Loucy (cell line): Measurements from ENCODE around the gene NLRP4.

ENCODE experiments used
- H2AFZ ChIP-seq: fragments of 200-600 bp; sonication (generic); 2 replicates; pipeline ENCODE4 v1.6.0; 2016; ENCODE audit warnings: antibody characterized with exemption, mild to moderate bottlenecking, low read length, moderate library complexity
- H3F3A ChIP-seq: fragments of 200-600 bp; 2 replicates; pipeline ENCODE4 v1.6.0; 2016; ENCODE audit warnings: antibody characterized with exemption, low read depth, mild to moderate bottlenecking
- H3K27me3 ChIP-seq: fragments of 200-600 bp; sonication (generic); 2 replicates; pipeline ENCODE4 v1.6.1; 2014; ENCODE audit warnings: low read length, mild to moderate bottlenecking; ENCODE audit not compliant: insufficient read depth, poor library complexity, severe bottlenecking
- H3K36me3 ChIP-seq: fragments of 200-600 bp; sonication (generic); 2 replicates; pipeline ENCODE4 v1.6.1; 2016; ENCODE audit warnings: low read length; ENCODE audit not compliant: insufficient read depth
- H3K4me1 ChIP-seq: fragments of 200-600 bp; sonication (generic); 2 replicates; pipeline ENCODE4 v1.5.1; 2014; ENCODE audit warnings: low read length, mild to moderate bottlenecking; ENCODE audit not compliant: insufficient read depth, poor library complexity, severe bottlenecking
- H3K4me2 ChIP-seq: fragments of 200-600 bp; sonication (generic); 2 replicates; pipeline ENCODE4 v1.6.0; 2014; ENCODE audit warnings: antibody characterized with exemption, low read length, low read depth, mild to moderate bottlenecking; ENCODE audit not compliant: poor library complexity, severe bottlenecking
- H3K4me3 ChIP-seq: fragments of 200-600 bp; sonication (generic); 2 replicates; pipeline ENCODE4 v1.5.1; 2014; ENCODE audit warnings: low read length, mild to moderate bottlenecking, mixed read lengths; ENCODE audit not compliant: poor library complexity, severe bottlenecking
- H3K79me2 ChIP-seq: fragments of 200-600 bp; sonication (generic); 2 replicates; pipeline ENCODE4 v1.6.1; 2014; ENCODE audit warnings: low read length; ENCODE audit not compliant: insufficient read depth
- H3K9ac ChIP-seq: fragments of 200-600 bp; sonication (generic); 2 replicates; pipeline ENCODE4 v1.6.0; 2014; ENCODE audit warnings: mild to moderate bottlenecking, low read depth, low read length, moderate library complexity; ENCODE audit not compliant: poor library complexity, severe bottlenecking
- H3K9me2 ChIP-seq: fragments of 200-600 bp; sonication (generic); replicated peaks from 2 replicates; pipeline ENCODE4 v1.6.1; 2016; ENCODE audit warnings: low read depth, low read length, mixed read lengths
- H3K9me3 ChIP-seq: fragments of 200-600 bp; sonication (generic); 2 replicates; pipeline ENCODE4 v1.6.1; 2014; ENCODE audit warnings: mild to moderate bottlenecking, antibody characterized with exemption, low read length, low read depth; ENCODE audit not compliant: insufficient read depth
- H4K20me1 ChIP-seq: fragments of 200-600 bp; sonication (generic); 2 replicates; pipeline ENCODE4 v1.6.0; 2014; ENCODE audit warnings: antibody characterized with exemption, low read length, mild to moderate bottlenecking; ENCODE audit not compliant: insufficient read depth, poor library complexity, severe bottlenecking
- EZH2phosphoT487 ChIP-seq: fragments of 200-600 bp; IDR thresholded peaks from 2 replicates; pipeline ENCODE4 v1.6.1; 2018; ENCODE audit warnings: antibody characterized with exemption, mild to moderate bottlenecking, moderate library complexity, borderline replicate concordance
- TF ChIP-seq, protein P1 (sequence below): fragments of 200-600 bp; sonication (generic); conservative IDR thresholded peaks from 2 replicates; pipeline ENCODE4 v1.5.1; 2014; ENCODE audit warnings: mild to moderate bottlenecking, antibody characterized with exemption, low read length

The NLRP4 gene

GRCh38 chr19:55812449-55812848 lies 23.9 kb upstream of the NLRP4 start:
- H3K4me3 ChIP-seq, result no peak overlapping the region
- no peaks in the 10 kb centered on the region for H4K20me1 ChIP-seq
- no peaks in the 10 kb centered on the region for H3K9me3 ChIP-seq
- H3K9me2 ChIP-seq, result no peaks in the 10 kb centered on the region
- no peaks in the 10 kb centered on the region for H3F3A ChIP-seq
- H2AFZ ChIP-seq, result no peak overlapping the region
- no peak overlapping the region for H3K4me2 ChIP-seq
- H3K4me1 ChIP-seq, result no peaks in the 10 kb centered on the region
- H3K36me3 ChIP-seq, result no peaks in the 10 kb centered on the region
- no peaks in the 10 kb centered on the region for H3K79me2 ChIP-seq
- no peak overlapping the region for H3K9ac ChIP-seq
- TF ChIP-seq EZH2phosphoT487, result no peak
- TF ChIP-seq, protein P1, sequence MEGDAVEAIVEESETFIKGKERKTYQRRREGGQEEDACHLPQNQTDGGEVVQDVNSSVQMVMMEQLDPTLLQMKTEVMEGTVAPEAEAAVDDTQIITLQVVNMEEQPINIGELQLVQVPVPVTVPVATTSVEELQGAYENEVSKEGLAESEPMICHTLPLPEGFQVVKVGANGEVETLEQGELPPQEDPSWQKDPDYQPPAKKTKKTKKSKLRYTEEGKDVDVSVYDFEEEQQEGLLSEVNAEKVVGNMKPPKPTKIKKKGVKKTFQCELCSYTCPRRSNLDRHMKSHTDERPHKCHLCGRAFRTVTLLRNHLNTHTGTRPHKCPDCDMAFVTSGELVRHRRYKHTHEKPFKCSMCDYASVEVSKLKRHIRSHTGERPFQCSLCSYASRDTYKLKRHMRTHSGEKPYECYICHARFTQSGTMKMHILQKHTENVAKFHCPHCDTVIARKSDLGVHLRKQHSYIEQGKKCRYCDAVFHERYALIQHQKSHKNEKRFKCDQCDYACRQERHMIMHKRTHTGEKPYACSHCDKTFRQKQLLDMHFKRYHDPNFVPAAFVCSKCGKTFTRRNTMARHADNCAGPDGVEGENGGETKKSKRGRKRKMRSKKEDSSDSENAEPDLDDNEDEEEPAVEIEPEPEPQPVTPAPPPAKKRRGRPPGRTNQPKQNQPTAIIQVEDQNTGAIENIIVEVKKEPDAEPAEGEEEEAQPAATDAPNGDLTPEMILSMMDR, result no peak
- H3K27me3 ChIP-seq, result no peaks in the 10 kb centered on the region

GRCh38 chr19:55813906-55814305 lies 22.4 kb upstream of the NLRP4 start:
- Histone ChIP-seq H3K9me3 (no peaks in the 10 kb centered on the region), H3K9ac (no peak overlapping the region), H3K9me2 (no peaks in the 10 kb centered on the region), H3K4me1 (no peaks in the 10 kb centered on the region), H3K27me3 (no peaks in the 10 kb centered on the region), H3K4me2 (no peak overlapping the region), H3F3A (no peaks in the 10 kb centered on the region), H4K20me1 (no peaks in the 10 kb centered on the region), H3K4me3 (no peak overlapping the region), H3K36me3 (no peaks in the 10 kb centered on the region), H3K79me2 (no peaks in the 10 kb centered on the region), H2AFZ (no peak overlapping the region)
- TF ChIP-seq, protein P1, result no peak
- TF ChIP-seq EZH2phosphoT487, result no peak

GRCh38 chr19:55820037-55820436 lies 16.3 kb upstream of the NLRP4 start:
- H3K4me3 ChIP-seq, result no peak overlapping the region
- no peak overlapping the region for H3K4me2 ChIP-seq
- no peaks in the 10 kb centered on the region for H3F3A ChIP-seq
- no peak overlapping the region for H2AFZ ChIP-seq
- H3K9me2 ChIP-seq, result no peaks in the 10 kb centered on the region
- no peaks in the 10 kb centered on the region for H3K9me3 ChIP-seq
- H4K20me1 ChIP-seq, result no peaks in the 10 kb centered on the region
- H3K9ac ChIP-seq, result no peak overlapping the region
- no peaks in the 10 kb centered on the region for H3K27me3 ChIP-seq
- TF ChIP-seq, protein P1, result no peak
- TF ChIP-seq EZH2phosphoT487, result no peak
- H3K36me3 ChIP-seq, result no peaks in the 10 kb centered on the region
- H3K79me2 ChIP-seq, result no peaks in the 10 kb centered on the region
- H3K4me1 ChIP-seq, result no peaks in the 10 kb centered on the region
